Heart right ventricle (tissue), 16 donors: ENCODE measurements around the gene TBC1D22A. TPM values are rescaled to one million over a fixed set of nuclear protein-coding genes. Genes with fewer than 3 reads are reported as not detected.

Experiments
- ATAC-seq, 8 donors: fragments of 200-7000 bp; cut with Tn5 transposase; one replicate each; pipeline ENCODE4 v1.9.1; 2020; ENCODE audit warnings: mild to moderate bottlenecking in 8 of 8, moderate library complexity in 8 of 8, moderate number of reproducible peaks in 1 of 8
- DNase-seq, 2 donors: peaks; one replicate each; pipeline ENCODE4 v3.0.0-alpha.2; 2020
- H3K27ac ChIP-seq, 10 donors: fragments of 200-600 bp; sonication (generic) in 2 of 10; one replicate each; pipeline versions ENCODE4 v1.5.0 to v1.8.0; 2020 to 2022; ENCODE audit warnings: mild to moderate bottlenecking in 3 of 10
- H3K27me3 ChIP-seq, 7 donors: fragments of 200-600 bp; one replicate each; pipeline ENCODE4 v1.8.0; 2021 to 2022; ENCODE audit warnings: mild to moderate bottlenecking in 2 of 7
- H3K36me3 ChIP-seq, 9 donors: fragments of 200-600 bp; sonication (generic) in 1 of 9; one replicate each; pipeline versions ENCODE4 v1.5.0 to v1.8.0; 2020 to 2022; ENCODE audit warnings: mild to moderate bottlenecking in 2 of 9
- H3K4me1 ChIP-seq, 9 donors: fragments of 200-600 bp; sonication (generic) in 1 of 9; one replicate each; pipeline versions ENCODE4 v1.5.0 to v1.8.0; 2020 to 2022; ENCODE audit warnings: mild to moderate bottlenecking in 4 of 9
- H3K4me3 ChIP-seq, 10 donors: fragments of 200-600 bp; sonication (generic) in 2 of 10; one replicate each; pipeline versions ENCODE4 v1.5.0 to v1.8.0; 2020 to 2022; ENCODE audit warnings: mild to moderate bottlenecking in 7 of 10, moderate library complexity in 2 of 10
- H3K9me3 ChIP-seq, 11 donors: fragments of 200-600 bp in 10 of 11; sonication (generic) in 2 of 11; one replicate each; pipeline versions ENCODE4 v1.5.0 to v1.8.0; 2013 to 2022; ENCODE audit warnings: mild to moderate bottlenecking in 2 of 11, control low read depth in 1 of 11, moderate library complexity in 1 of 11
- CTCF ChIP-seq, 9 donors: fragments of 200-600 bp; sonication (generic) in 2 of 9; IDR thresholded peaks; one replicate each; pipeline versions ENCODE4 v1.5.0 to v1.8.0; 2021 to 2022; ENCODE audit warnings: antibody characterized with exemption in 9 of 9, mild to moderate bottlenecking in 5 of 9, moderate library complexity in 1 of 9
- WGBS, 2 donors: extraction: QIAGEN DNeasy Blood & Tissue Kit; methylation state at CpG; one replicate each; pipeline ENCODE4 v1.1.7; 2013; ENCODE audit warnings: inconsistent platforms in 1 of 2; 5-methylcytosine and 5-hydroxymethylcytosine counted together
- intact Hi-C, 10 donors: fragments of 100-400 bp; cut with DNase I; formaldehyde crosslinking; loops; one replicate each; pipeline versions ENCODE4 v1.11.1 to v1.14.2; 2022
- polyA plus RNA-seq, 2 donors: library from polyadenylated mRNA; stranded (reverse); fragments of 200-250 nt; gene quantifications; one replicate each; pipeline ENCODE4 v1.2.3, GENCODE V29; 2013
- total RNA-seq, 10 donors: library from RNA; stranded (reverse); fragmentation: NEBNext Ultra II Directional in 3 of 10; extraction: Animal tissue kit (Norgen Biotek cat#: 25700) in 3 of 10; gene quantifications; one replicate each; pipeline versions ENCODE4 v1.2.1 to v1.2.4, GENCODE V29; 2021 to 2023
- donor health status: Arrhythmogenic right ventricular cardiomyopathy.
- donor health status: ischemic (EF 13 %, LVEDD 7.1; RV severe dilation, severe dysfunction).
- donor health status: healthy with polysubstance abuse.
- donor health status: DM: no; HTN: yes; CAD: no.
- donor health status: DM: no; HTN: no; CAD: no.
- donor health status: ischemic (EF 25% LVEDD 6.9; RV normal size, moderate dysfunction).
- donor health status: ischemic (EF 25% LVEDD 5.7; RV mildly dilated, moderate dysfunction).
- donor health status: healthy.
- donor health status: DM: yes; HTN: yes; CAD: no.
- donor health status: Ischemic cardiomyopathy.
- donor health status: ischemic (EF 35%, LVEDD 5.7; RV mildly dilated, moderate dysfunction).
- donor health status: nonischemic (EF 11% LVEDD 7.7; RV severe dilation, severe dysfunction).
- donor health status: DM: yes; HTN: yes; CAD: no.
- donor health status: PGD.
- donor health status: ischemic (EF 29% LVEDD 5.4; RV normal size, mild dysfunction).
- donor health status: nonischemic (EF 23%, LVEDD 6.1; RV moderate dilation, normal function).

The TBC1D22A gene
- total and polyA plus RNA-seq, 12 donors = 7.2 to 27.9 (median 17.9) TPM

DNA sequence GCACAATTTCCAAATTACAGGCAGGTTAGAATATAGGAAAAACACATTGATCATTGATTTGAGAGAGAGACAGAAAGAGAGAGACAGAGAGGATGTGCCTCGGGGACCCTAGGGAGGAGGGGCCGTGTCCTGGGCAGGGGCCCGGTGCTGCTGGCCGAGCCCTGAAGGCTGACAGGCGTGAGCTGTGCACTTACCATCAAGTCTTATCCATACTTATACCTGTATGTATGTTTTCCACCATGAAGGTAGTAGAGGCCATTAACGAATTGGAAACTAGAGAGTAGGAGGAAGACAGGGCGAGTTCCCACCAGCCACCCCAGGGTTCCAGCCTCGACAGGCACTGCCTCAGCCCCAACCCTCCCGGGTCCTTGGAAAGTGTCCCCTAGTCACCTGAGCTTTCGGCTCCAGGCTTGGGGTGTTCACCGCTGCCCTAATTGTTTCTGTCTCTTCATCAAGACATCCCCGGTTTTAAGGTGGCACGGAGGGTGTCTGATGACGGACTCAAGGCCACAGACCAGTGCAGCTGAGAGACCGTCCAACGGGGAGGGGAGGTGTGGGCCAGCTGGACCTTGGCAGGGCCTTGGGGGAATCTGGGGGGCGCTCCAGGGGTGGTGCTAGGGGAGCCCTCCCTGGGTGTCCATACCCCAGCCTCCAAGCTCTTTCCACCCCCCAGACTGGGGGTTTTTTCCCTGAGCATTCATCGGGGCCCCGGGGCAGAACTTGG, 431.3 kb downstream of the TBC1D22A start:
- Histone ChIP-seq H3K27ac (no peak overlapping the region), H3K27me3 (peaks cover 0 to 8% (median 0%) of the 10 kb centered on the region in 7 donors), H3K36me3 (no peaks in the 10 kb centered on the region), H3K4me3 (no peak overlapping the region), H3K4me1 (no peaks in the 10 kb centered on the region), H3K9me3 (no peaks in the 10 kb centered on the region)
- DNase-seq = no peak
- ATAC-seq = no peak
- WGBS, 2 donors = 92 to 94% methylated on average over 18 to 19 of the region's 19 CpGs
- intact Hi-C loops = no loop called here
- no peak for TF ChIP-seq CTCF (IDR thresholded peaks at IDR 0.05)

- WGBS, 2 donors = 92 to 93% methylated on average over 6 of the region's 6 CpGs
- intact Hi-C loops = no loop called here
- no peaks in the 10 kb centered on the region for H3K36me3 ChIP-seq
- H3K4me3 ChIP-seq = no peak overlapping the region
- no peak for TF ChIP-seq CTCF (IDR thresholded peaks at IDR 0.05)
- ATAC-seq (no peak), DNase-seq (no peak)
- H3K27me3 ChIP-seq = peaks cover 0 to 15% (median 4%) of the 10 kb centered on the region in 7 donors
- no peaks in the 10 kb centered on the region for H3K4me1 ChIP-seq
- no peak overlapping the region for H3K27ac ChIP-seq
- no peaks in the 10 kb centered on the region for H3K9me3 ChIP-seq
Observed at GRCh38 chr22:47194476-47195155, 432.2 kb downstream of the TBC1D22A start.

- peaks cover 0 to 2% (median 0%) of the 10 kb centered on the region in 9 donors for H3K4me1 ChIP-seq
- intact Hi-C loops = no loop called here
- no peaks in the 10 kb centered on the region for H3K9me3 ChIP-seq
- H3K27me3 ChIP-seq = peaks cover 0 to 17% (median 4%) of the 10 kb centered on the region in 7 donors
- H3K4me3 ChIP-seq = no peak overlapping the region
- TF ChIP-seq CTCF (IDR thresholded peaks at IDR 0.05) = no peak
- WGBS, 2 donors = 84 to 90% methylated on average over 9 of the region's 9 CpGs
- no peak overlapping the region for H3K27ac ChIP-seq
- no peaks in the 10 kb centered on the region for H3K36me3 ChIP-seq
- DNase-seq (no peak), ATAC-seq (no peak)
Observed at GRCh38 chr22:47195156-47195483, 432.7 kb downstream of the TBC1D22A start.

GRCh38 chr22:47195484-47196165, 433.2 kb downstream of the TBC1D22A start:
- WGBS, 2 donors = 48 to 59% methylated on average over 15 of the region's 15 CpGs
- DNase-seq (no peak), ATAC-seq (no peak)
- Histone ChIP-seq H3K4me1 (peaks cover 0 to 6% (median 0%) of the 10 kb centered on the region in 9 donors), H3K27ac (no peak overlapping the region), H3K9me3 (no peaks in the 10 kb centered on the region), H3K36me3 (no peaks in the 10 kb centered on the region), H3K27me3 (peaks cover 0 to 22% (median 6%) of the 10 kb centered on the region in 7 donors), H3K4me3 (no peak overlapping the region)
- intact Hi-C loops = no loop called here
- no peak for TF ChIP-seq CTCF (IDR thresholded peaks at IDR 0.05)
